SH-SY5Y (cell line): ENCODE data around the gene SH2D3A.

Experiments
- GATA2 ChIP-seq: IDR thresholded peaks from 2 replicates; pipeline ENCODE4 v1.6.1; 2011; ENCODE audit warnings: mild to moderate bottlenecking, low read depth, low read length
- GATA3 ChIP-seq: IDR thresholded peaks from 2 replicates; pipeline ENCODE4 v1.6.1; 2011; ENCODE audit warnings: low read depth, mild to moderate bottlenecking, low read length, moderate library complexity

GRCh38 chr19:6734096-6734696 lies 33.0 kb downstream of the SH2D3A start:
- TF ChIP-seq GATA2 (no peak), GATA3 (no peak)
